HepG2 (cell line): ENCODE data around the gene RAC3. TPM values are rescaled to one million over a fixed set of nuclear protein-coding genes. Genes with fewer than 3 reads are reported as not detected.

ENCODE experiments used
- ATF2 ChIP-seq: sonication (generic); formaldehyde crosslinking; IDR thresholded peaks from 2 replicates; pipeline ENCODE4 v1.4.0; 2020; ENCODE audit warnings: missing genetic modification reagents
- FOXO4 ChIP-seq: sonication (generic); formaldehyde crosslinking; conservative IDR thresholded peaks from 2 replicates; pipeline ENCODE4 v1.8.1; 2023; ENCODE audit warnings: missing genetic modification reagents
- GPN1 ChIP-seq: sonication (generic); formaldehyde crosslinking; IDR thresholded peaks from 2 replicates; pipeline ENCODE4 v1.5.1; 2020; ENCODE audit warnings: missing genetic modification reagents, borderline replicate concordance
- HCFC1 ChIP-seq: fragments of 150-350 bp; IDR thresholded peaks from 2 replicates; pipeline ENCODE4 v1.6.1; 2014; ENCODE audit warnings: low read depth, low read length
- HINFP ChIP-seq: sonication (generic); formaldehyde crosslinking; IDR thresholded peaks from 2 replicates; pipeline ENCODE4 v1.4.0; 2020; ENCODE audit warnings: low read depth, mild to moderate bottlenecking, missing genetic modification reagents
- KLF9 ChIP-seq: IDR thresholded peaks from 2 replicates; pipeline ENCODE4 v1.6.1; 2016; ENCODE audit warnings: low read depth
- SAFB2 ChIP-seq: sonication (generic); formaldehyde crosslinking; IDR thresholded peaks from 2 replicates; pipeline ENCODE4 v1.5.1; 2020; ENCODE audit warnings: missing genetic modification reagents, low read depth, mild to moderate bottlenecking, borderline replicate concordance
- SAP130 ChIP-seq: IDR thresholded peaks from 2 replicates; pipeline ENCODE4 v1.6.1; 2016; ENCODE audit warnings: low read depth
- ZBTB1 ChIP-seq: sonication (generic); formaldehyde crosslinking; IDR thresholded peaks from 2 replicates; pipeline ENCODE4 v1.4.0; 2020; ENCODE audit warnings: missing genetic modification reagents, borderline replicate concordance
- ZFX ChIP-seq: sonication (generic); formaldehyde crosslinking; IDR thresholded peaks from 2 replicates; pipeline ENCODE4 v1.4.0; 2020; ENCODE audit warnings: mild to moderate bottlenecking, low read depth, missing genetic modification reagents, moderate library complexity
- ZNF256 ChIP-seq: sonication (generic); formaldehyde crosslinking; conservative IDR thresholded peaks from 2 replicates; pipeline ENCODE4 v1.4.0; 2020; ENCODE audit warnings: missing genetic modification reagents
- ZNF407 ChIP-seq: sonication (generic); formaldehyde crosslinking; IDR thresholded peaks from one replicate; pipeline ENCODE4 v1.5.1; 2020; ENCODE audit warnings: mild to moderate bottlenecking, missing genetic modification reagents; ENCODE audit errors: not compliant biosample characterization
- ZNF512 ChIP-seq: sonication (generic); formaldehyde crosslinking; IDR thresholded peaks from 2 replicates; pipeline ENCODE4 v1.4.0; 2020; ENCODE audit warnings: mild to moderate bottlenecking, missing genetic modification reagents
- ZNF572 ChIP-seq: sonication (generic); formaldehyde crosslinking; IDR thresholded peaks from 2 replicates; pipeline ENCODE4 v1.5.1; 2020; ENCODE audit warnings: mild to moderate bottlenecking, missing genetic modification reagents
- ZNF788 ChIP-seq: sonication (generic); formaldehyde crosslinking; IDR thresholded peaks from 2 replicates; pipeline ENCODE4 v1.5.0; 2020; ENCODE audit warnings: mild to moderate bottlenecking, missing genetic modification reagents, borderline replicate concordance
- polyA plus RNA-seq, 8 experiments: library from polyadenylated mRNA; depleted of rRNA in 3 of 8; stranded (reverse) in 7 of 8; unstranded in 1 of 8; fragments of >200 nt; fragmentation: Illumina TruSeq in 4 of 8; extraction: Trizol in 4 of 8; gene quantifications; 2 replicates each; pipeline versions ENCODE4 v1.2.1 to v1.2.3, GENCODE V29; 2011 to 2016; ENCODE audit warnings: low read depth in 4 of 8, missing spikeins in 1 of 8, mixed read lengths in 1 of 8; ENCODE audit not compliant: insufficient read depth in 1 of 8
- total RNA-seq, 5 experiments: library from RNA; depleted of rRNA; stranded (reverse); fragments of >200 nt; fragmentation: Illumina TruSeq; extraction: Trizol; gene quantifications; 2 replicates each; pipeline ENCODE4 v1.2.3, GENCODE V29; 2016; ENCODE audit warnings: low read depth in 1 of 5

RAC3 gene
- total and polyA plus RNA-seq, 2 of the 13 experiments (the other 11 are each of a cell fraction or from before 2014, with no cell fraction given), result 10.5 to 21.3 TPM

GRCh38 chr17:81996757-81997441 lies 34.6 kb upstream of the RAC3 start (continued):
- TF ChIP-seq ZBTB1 (CRISPR knock-in tag) (no peak), GPN1 (CRISPR knock-in tag) (no peak), SAP130 (CRISPR knock-in tag) (peak; percentile 34; the same call in 1 of the 2 replicates), ZNF512 (CRISPR knock-in tag) (no peak), ATF2 (CRISPR knock-in tag) (no peak), SAFB2 (CRISPR knock-in tag) (no peak), ZFX (CRISPR knock-in tag) (peak; percentile 70), ZNF788 (no peak), ZNF256 (CRISPR knock-in tag) (no peak), FOXO4 (no peak), HCFC1 (no peak), ZNF407 (CRISPR knock-in tag) (no peak), KLF9 (CRISPR knock-in tag) (no peak), ZNF572 (CRISPR knock-in tag) (no peak), HINFP (peak; percentile 15; the same call in 1 of the 2 replicates)
